HepG2 (cell line): ENCODE data around the gene LRRTM1. TPM values are rescaled to one million over a fixed set of nuclear protein-coding genes. Genes with fewer than 3 reads are reported as not detected.

Source experiments
- ATAC-seq: fragments of 200-7000 bp; cut with Tn5 transposase; 3 replicates; pipeline ENCODE4 v1.9.1; 2020; ENCODE audit warnings: mild to moderate bottlenecking, moderate library complexity
- BruUV-seq: library from RNA; stranded (reverse); fragments of 400-500 nt; replicated peaks from 2 replicates; lab custom pipeline; 2021; lab: Mats Ljungman, UMichigan
- CTCF ChIA-PET: fragments of 300-600 bp; formaldehyde crosslinking; extraction: SDS; loops from one replicate; lab custom pipeline; 2021; ENCODE audit warnings: low total read pairs, inconsistent platforms, low intra/inter-chr PET ratio; lab: Yijun Ruan, JAX
- POLR2A ChIA-PET: fragments of 350-600 bp; sonication (Branson Sonifier 250); formaldehyde crosslinking; loops from one replicate; lab custom pipeline; 2020; ENCODE audit warnings: antibody characterized with exemption, inconsistent platforms; lab: Yijun Ruan, JAX
- DNase-seq: peaks from one replicate; pipeline ENCODE4 v3.0.0-alpha.2; 2015; ENCODE audit warnings: low spot score
- FAIRE-seq: peaks from 3 replicates; lab custom pipeline; 2011; peaks lifted over from hg19 to GRCh38; lab: Jason Lieb, UNC
- H2AFZ ChIP-seq: one replicate; pipeline ENCODE4 v1.6.1; 2011; ENCODE audit warnings: low read length, inconsistent platforms
- H3K27ac ChIP-seq: fragments of 300-600 bp; 3 replicates; pipeline ENCODE4 v1.8.0; 2011; ENCODE audit warnings: mixed run types, mild to moderate bottlenecking, mixed read lengths, low read length, inconsistent platforms; ENCODE audit not compliant: insufficient read depth; ENCODE audit errors: extremely low read length
- H3K27me3 ChIP-seq, 2 experiments: fragments of 200-600 bp in 1 of 2; 2 replicates in 1 of 2; 3 replicates in 1 of 2; pipeline versions ENCODE4 v1.6.0 to v1.8.0; 2011; ENCODE audit warnings: low read length in 2 of 2, mild to moderate bottlenecking in 2 of 2, moderate library complexity in 2 of 2, inconsistent platforms in 1 of 2; ENCODE audit not compliant: insufficient read depth in 2 of 2, control insufficient read depth in 1 of 2
- H3K36me3 ChIP-seq, 2 experiments: fragments of 200-600 bp in 1 of 2; replicated peaks in 1 of 2; 2 replicates in 1 of 2; 3 replicates in 1 of 2; pipeline versions ENCODE4 v1.5.1 to v1.8.0; 2011; ENCODE audit warnings: low read length in 2 of 2, inconsistent platforms in 1 of 2; ENCODE audit not compliant: insufficient read depth in 2 of 2, control insufficient read depth in 1 of 2
- H3K4me1 ChIP-seq: 2 replicates; pipeline ENCODE4 v1.5.1; 2012; ENCODE audit warnings: low read length, inconsistent platforms; ENCODE audit not compliant: insufficient read depth
- H3K4me2 ChIP-seq: 2 replicates; pipeline ENCODE4 v1.6.0; 2011; ENCODE audit warnings: low read depth, low read length, inconsistent platforms
- H3K4me3 ChIP-seq, 3 experiments: fragments of 200-600 bp in 1 of 3; sonication (generic), shearing (Covaris generic) in 1 of 3; replicated peaks in 1 of 3; 2 replicates each; pipeline ENCODE4 v1.5.1; 2011 to 2016; ENCODE audit warnings: low read length in 3 of 3, inconsistent platforms in 2 of 3, low read depth in 2 of 3, mild to moderate bottlenecking in 2 of 3, control low read depth in 1 of 3, mixed read lengths in 1 of 3; ENCODE audit not compliant: insufficient read depth in 1 of 3
- H3K79me2 ChIP-seq: one replicate; pipeline ENCODE4 v1.6.1; 2011; ENCODE audit warnings: low read length, inconsistent platforms; ENCODE audit not compliant: insufficient read depth
- H3K9ac ChIP-seq: 2 replicates; pipeline ENCODE4 v1.6.0; 2011; ENCODE audit warnings: mild to moderate bottlenecking, low read depth, low read length, inconsistent platforms; ENCODE audit not compliant: insufficient read depth
- H3K9me3 ChIP-seq: 2 replicates; pipeline ENCODE4 v1.5.1; 2012; ENCODE audit warnings: mild to moderate bottlenecking, low read length
- H4K20me1 ChIP-seq: 2 replicates; pipeline ENCODE4 v1.6.0; 2011; ENCODE audit warnings: inconsistent platforms, mild to moderate bottlenecking, low read length, moderate library complexity; ENCODE audit not compliant: insufficient read depth
- GATAD2A ChIP-seq: IDR thresholded peaks from 2 replicates; pipeline ENCODE4 v1.6.1; 2016
- HDAC6 ChIP-seq: fragments of 200-600 bp; sonication (generic); IDR thresholded peaks from 2 replicates; pipeline ENCODE4 v1.7.0; 2017; ENCODE audit warnings: mild to moderate bottlenecking, antibody characterized with exemption, low read length, low read depth
- RXRB ChIP-seq: IDR thresholded peaks from 2 replicates; pipeline ENCODE4 v1.6.1; 2016; ENCODE audit warnings: borderline replicate concordance, missing genetic modification reagents, missing compliant biosample characterization
- SETDB1 ChIP-seq: sonication (generic); formaldehyde crosslinking; IDR thresholded peaks from 2 replicates; pipeline ENCODE4 v1.5.1; 2020; ENCODE audit warnings: missing genetic modification reagents, mild to moderate bottlenecking, borderline replicate concordance
- STAT5B ChIP-seq: sonication (generic); formaldehyde crosslinking; IDR thresholded peaks from 2 replicates; pipeline ENCODE4 v1.4.0; 2020; ENCODE audit warnings: missing genetic modification reagents
- ZMAT3 ChIP-seq: sonication (generic); formaldehyde crosslinking; conservative IDR thresholded peaks from 2 replicates; pipeline ENCODE4 v1.7.0; 2021; ENCODE audit warnings: missing genetic modification reagents
- ZNF121 ChIP-seq: sonication (generic); formaldehyde crosslinking; IDR thresholded peaks from 2 replicates; pipeline ENCODE4 v1.5.0; 2020; ENCODE audit warnings: mild to moderate bottlenecking, missing genetic modification reagents
- ZNF329 ChIP-seq: sonication (generic); formaldehyde crosslinking; IDR thresholded peaks from 2 replicates; pipeline ENCODE4 v1.9.0; 2021; ENCODE audit warnings: low read depth, mild to moderate bottlenecking, missing genetic modification reagents
- WGBS: methylation state at CpG from one replicate; pipeline ENCODE4 v1.1.6; 2017; ENCODE audit warnings: low lambda C conversion rate; 5-methylcytosine and 5-hydroxymethylcytosine counted together
- in situ Hi-C: cut with HindIII; loops from 2 replicates; pipeline ENCODE4 v1.10.0; 2017; ENCODE audit warnings: low pct_unique_long_range_greater_than_20kb; ENCODE audit not compliant: extremely low pct_ligation_motif_present
- intact Hi-C: fragments of 100-400 bp; cut with micrococcal nuclease; formaldehyde crosslinking; loops from one replicate; pipeline ENCODE4 v1.10.0; 2022; ENCODE audit not compliant: unreplicated experiment
- polyA plus RNA-seq, 8 experiments: library from polyadenylated mRNA; depleted of rRNA in 3 of 8; stranded (reverse) in 7 of 8; unstranded in 1 of 8; fragments of >200 nt; fragmentation: Illumina TruSeq in 4 of 8; extraction: Trizol in 4 of 8; gene quantifications; 2 replicates each; pipeline versions ENCODE4 v1.2.1 to v1.2.3, GENCODE V29; 2011 to 2016; ENCODE audit warnings: low read depth in 4 of 8, missing spikeins in 1 of 8, mixed read lengths in 1 of 8; ENCODE audit not compliant: insufficient read depth in 1 of 8
- total RNA-seq, 5 experiments: library from RNA; depleted of rRNA; stranded (reverse); fragments of >200 nt; fragmentation: Illumina TruSeq; extraction: Trizol; gene quantifications; 2 replicates each; pipeline ENCODE4 v1.2.3, GENCODE V29; 2016; ENCODE audit warnings: low read depth in 1 of 5
- TF ChIP-seq, protein P1 (sequence below), 2 experiments: fragments of 450-650 bp in 1 of 2; sonication (generic) in 1 of 2; formaldehyde crosslinking; IDR thresholded peaks; 2 replicates each; pipeline versions ENCODE4 v1.5.0 to v1.8.0; 2020 to 2022; ENCODE audit warnings: mild to moderate bottlenecking in 1 of 2, missing genetic modification reagents in 1 of 2
- TF ChIP-seq, protein P2 (sequence below): sonication (generic); formaldehyde crosslinking; IDR thresholded peaks from 2 replicates; pipeline ENCODE4 v1.5.0; 2020; ENCODE audit warnings: mild to moderate bottlenecking, missing genetic modification reagents

Gene LRRTM1
- total and polyA plus RNA-seq, 2 of the 13 experiments (the other 11 are each of a cell fraction or from before 2014, with no cell fraction given): not detected

DNA sequence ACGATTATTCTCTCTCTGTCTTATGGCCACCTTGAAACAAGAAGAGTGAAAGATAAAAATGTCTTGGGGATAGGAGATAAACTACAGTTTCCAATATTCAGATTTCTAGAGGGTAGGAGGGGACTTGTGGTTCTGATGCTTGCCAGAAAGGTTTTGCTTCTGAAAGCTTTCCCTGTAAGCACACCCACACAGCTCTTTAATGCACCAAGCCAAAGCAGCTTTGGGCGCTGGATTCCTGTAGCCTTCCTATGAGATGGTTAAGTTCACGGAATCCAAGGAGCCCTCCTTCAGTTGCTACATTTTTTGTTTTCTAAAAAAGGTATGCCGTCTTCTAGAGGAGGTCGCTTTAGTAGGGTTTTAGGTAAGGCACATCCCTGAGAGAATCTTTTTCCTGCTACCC lies 4.9 kb downstream of the LRRTM1 start:
- Histone ChIP-seq H3K27me3 (peaks cover 2 to 25% of the 10 kb centered on the region in 2 experiments; a peak in 3 of 5 replicates), H3K4me1 (no peaks in the 10 kb centered on the region), H3K4me3 (no peak overlapping the region), H3K27ac (no peak overlapping the region), H3K9ac (no peak overlapping the region), H4K20me1 (no peaks in the 10 kb centered on the region), H2AFZ (no peak overlapping the region), H3K4me2 (no peak overlapping the region), H3K9me3 (no peaks in the 10 kb centered on the region), H3K36me3 (no peaks in the 10 kb centered on the region), H3K79me2 (no peaks in the 10 kb centered on the region)
- ChIA-PET POLR2A (no interaction called here), CTCF (no interaction called here)
- 22% methylated on average over 5 of the region's 5 CpGs for WGBS
- in situ Hi-C loops: no loop called here
- no peak for TF ChIP-seq ZNF121 (CRISPR knock-in tag)
- no peak for TF ChIP-seq SETDB1
- TF ChIP-seq, protein P1, sequence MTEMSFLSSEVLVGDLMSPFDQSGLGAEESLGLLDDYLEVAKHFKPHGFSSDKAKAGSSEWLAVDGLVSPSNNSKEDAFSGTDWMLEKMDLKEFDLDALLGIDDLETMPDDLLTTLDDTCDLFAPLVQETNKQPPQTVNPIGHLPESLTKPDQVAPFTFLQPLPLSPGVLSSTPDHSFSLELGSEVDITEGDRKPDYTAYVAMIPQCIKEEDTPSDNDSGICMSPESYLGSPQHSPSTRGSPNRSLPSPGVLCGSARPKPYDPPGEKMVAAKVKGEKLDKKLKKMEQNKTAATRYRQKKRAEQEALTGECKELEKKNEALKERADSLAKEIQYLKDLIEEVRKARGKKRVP (CRISPR knock-in tag; IDR thresholded peaks at IDR 0.05): no peak
- no peak for TF ChIP-seq HDAC6
- TF ChIP-seq, protein P2, sequence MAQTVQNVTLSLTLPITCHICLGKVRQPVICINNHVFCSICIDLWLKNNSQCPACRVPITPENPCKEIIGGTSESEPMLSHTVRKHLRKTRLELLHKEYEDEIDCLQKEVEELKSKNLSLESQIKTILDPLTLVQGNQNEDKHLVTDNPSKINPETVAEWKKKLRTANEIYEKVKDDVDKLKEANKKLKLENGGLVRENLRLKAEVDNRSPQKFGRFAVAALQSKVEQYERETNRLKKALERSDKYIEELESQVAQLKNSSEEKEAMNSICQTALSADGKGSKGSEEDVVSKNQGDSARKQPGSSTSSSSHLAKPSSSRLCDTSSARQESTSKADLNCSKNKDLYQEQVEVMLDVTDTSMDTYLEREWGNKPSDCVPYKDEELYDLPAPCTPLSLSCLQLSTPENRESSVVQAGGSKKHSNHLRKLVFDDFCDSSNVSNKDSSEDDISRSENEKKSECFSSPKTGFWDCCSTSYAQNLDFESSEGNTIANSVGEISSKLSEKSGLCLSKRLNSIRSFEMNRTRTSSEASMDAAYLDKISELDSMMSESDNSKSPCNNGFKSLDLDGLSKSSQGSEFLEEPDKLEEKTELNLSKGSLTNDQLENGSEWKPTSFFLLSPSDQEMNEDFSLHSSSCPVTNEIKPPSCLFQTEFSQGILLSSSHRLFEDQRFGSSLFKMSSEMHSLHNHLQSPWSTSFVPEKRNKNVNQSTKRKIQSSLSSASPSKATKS (CRISPR knock-in tag): no peak
- TF ChIP-seq ZNF329 (CRISPR knock-in tag): no peak
- TF ChIP-seq RXRB: no peak
- TF ChIP-seq STAT5B (CRISPR knock-in tag): no peak
- no peak for TF ChIP-seq ZMAT3 (CRISPR knock-in tag)
- TF ChIP-seq GATAD2A: no peak
- no peak for FAIRE-seq
- no peak for ATAC-seq
- DNase-seq: no peak
- intact Hi-C loops: no loop called here
- BruUV-seq: no TSS peak
